GM12878 (cell line): Measurements from ENCODE around the gene INSL3. TPM values are rescaled to one million over a fixed set of nuclear protein-coding genes. Genes with fewer than 3 reads are reported as not detected.

Experiments
- ATAC-seq: fragments of 200-7000 bp; cut with Tn5 transposase; 3 replicates; pipeline ENCODE4 v1.9.1; 2020; ENCODE audit warnings: mild to moderate bottlenecking, moderate library complexity
- BruUV-seq: library from RNA; stranded (reverse); fragments of 400-500 nt; replicated peaks from 2 replicates; lab custom pipeline; 2021; lab: Mats Ljungman, UMichigan
- CTCF ChIA-PET: fragments of 300-600 bp; sonication (Branson Sonifier 250); formaldehyde crosslinking; extraction: SDS; loops from one replicate; lab custom pipeline; 2021; ENCODE audit warnings: inconsistent platforms; lab: Yijun Ruan, JAX
- POLR2A ChIA-PET: fragments of 350-600 bp; formaldehyde crosslinking; extraction: SDS; loops from one replicate; lab custom pipeline; 2021; ENCODE audit warnings: inconsistent platforms; lab: Charles Lee
- RAD21 ChIA-PET: fragments of 300-600 bp; sonication (Branson Sonifier 250); formaldehyde crosslinking; loops from one replicate; lab custom pipeline; 2023; ENCODE audit warnings: antibody characterized with exemption; ENCODE audit not compliant: unreplicated experiment; lab: Charles Lee
- SMC1A ChIA-PET: fragments of 300-600 bp; sonication (Branson Sonifier 250); formaldehyde crosslinking; loops from one replicate; lab custom pipeline; 2023; ENCODE audit not compliant: unreplicated experiment, uncharacterized antibody; lab: Charles Lee
- DNase-seq: peaks from one replicate; pipeline ENCODE4 v3.0.0-alpha.2; 2011; ENCODE audit warnings: low read depth, low spot score
- FAIRE-seq: peaks from 3 replicates; lab custom pipeline; 2011; peaks lifted over from hg19 to GRCh38; lab: Jason Lieb, UNC
- H2AFZ ChIP-seq: 2 replicates; pipeline ENCODE4 v1.6.0; 2011; ENCODE audit warnings: low read depth, low read length, control low read depth; ENCODE audit not compliant: control insufficient read depth
- H3K27ac ChIP-seq: 2 replicates; pipeline ENCODE4 v1.5.1; 2011; ENCODE audit warnings: control low read depth; ENCODE audit not compliant: control insufficient read depth, insufficient read depth
- H3K27me3 ChIP-seq, 2 experiments: replicated peaks in 1 of 2; 2 replicates each; pipeline versions ENCODE4 v1.6.0 to v1.6.1; 2011; ENCODE audit warnings: low read length in 1 of 2; ENCODE audit not compliant: control insufficient read depth in 2 of 2, insufficient read depth in 2 of 2
- H3K36me3 ChIP-seq, 2 experiments: 2 replicates each; pipeline ENCODE4 v1.5.1; 2011; ENCODE audit warnings: low read length in 1 of 2; ENCODE audit not compliant: control insufficient read depth in 2 of 2, insufficient read depth in 2 of 2
- H3K4me1 ChIP-seq: 2 replicates; pipeline ENCODE4 v1.6.1; 2011; ENCODE audit warnings: mild to moderate bottlenecking, low read length, moderate library complexity, mixed read lengths; ENCODE audit not compliant: control insufficient read depth, insufficient read depth
- H3K4me2 ChIP-seq: 2 replicates; pipeline ENCODE4 v1.6.0; 2011; ENCODE audit warnings: control low read depth; ENCODE audit not compliant: control insufficient read depth, insufficient read depth
- H3K4me3 ChIP-seq: fragments of 200-600 bp; sonication (generic); 2 replicates; pipeline ENCODE4 v1.5.1; 2016
- H3K79me2 ChIP-seq: 2 replicates; pipeline ENCODE4 v1.6.0; 2011; ENCODE audit warnings: low read length; ENCODE audit not compliant: control insufficient read depth, insufficient read depth
- H3K9ac ChIP-seq: 2 replicates; pipeline ENCODE4 v1.8.0; 2011; ENCODE audit warnings: low read length, control low read depth, mixed read lengths; ENCODE audit not compliant: control insufficient read depth, insufficient read depth
- H3K9me3 ChIP-seq: replicated peaks from 3 replicates; pipeline ENCODE4 v1.5.1; 2011; ENCODE audit warnings: mild to moderate bottlenecking, low read length; ENCODE audit not compliant: control insufficient read depth, insufficient read depth
- H4K20me1 ChIP-seq: 2 replicates; pipeline ENCODE4 v1.6.0; 2011; ENCODE audit not compliant: control insufficient read depth, insufficient read depth
- JUND ChIP-seq: IDR thresholded peaks from 2 replicates; pipeline ENCODE4 v1.6.1; 2012; ENCODE audit warnings: low read depth, mild to moderate bottlenecking, low read length, improper control_type of control experiment, moderate library complexity
- NBN ChIP-seq: fragments of 450-650 bp; IDR thresholded peaks from 2 replicates; pipeline ENCODE4 v1.6.1; 2016
- NFYB ChIP-seq: IDR thresholded peaks from 2 replicates; pipeline ENCODE4 v1.6.1; 2011; ENCODE audit warnings: low read depth, mild to moderate bottlenecking, low read length, improper control_type of control experiment, moderate library complexity; ENCODE audit not compliant: insufficient read depth
- RAD21 ChIP-seq: IDR thresholded peaks from 2 replicates; pipeline ENCODE4 v1.6.1; 2011; ENCODE audit warnings: mild to moderate bottlenecking, low read depth, low read length, moderate library complexity; ENCODE audit not compliant: insufficient read depth
- SMARCA5 ChIP-seq: fragments of 450-650 bp; IDR thresholded peaks from 2 replicates; pipeline ENCODE4 v1.6.1; 2017; ENCODE audit warnings: mild to moderate bottlenecking
- SMC3 ChIP-seq: IDR thresholded peaks from 2 replicates; pipeline ENCODE4 v1.6.1; 2011; ENCODE audit warnings: low read length, improper control_type of control experiment, borderline replicate concordance
- TBL1XR1 ChIP-seq: IDR thresholded peaks from 2 replicates; pipeline ENCODE4 v1.6.1; 2012; ENCODE audit warnings: low read depth, low read length, improper control_type of control experiment
- ZNF207 ChIP-seq: fragments of 450-650 bp; IDR thresholded peaks from 2 replicates; pipeline ENCODE4 v1.6.1; 2014; ENCODE audit warnings: antibody characterized with exemption, mild to moderate bottlenecking, borderline replicate concordance
- WGBS: methylation state at CpG from one replicate; pipeline ENCODE4 v1.1.6; 2016; ENCODE audit warnings: low lambda C conversion rate; ENCODE audit not compliant: insufficient replicate concordance, insufficient coverage; ENCODE audit errors: missing lambda C conversion rate; 5-methylcytosine and 5-hydroxymethylcytosine counted together
- in situ Hi-C: fragments of 300-500 bp; cut with MboI; formaldehyde crosslinking; loops from 9 replicates; pipeline ENCODE4 v1.14.3; 2018; ENCODE audit warnings: mixed read lengths
- intact Hi-C: fragments of 100-400 bp; cut with micrococcal nuclease; formaldehyde crosslinking; loops from one replicate; pipeline ENCODE4 v1.14.2; 2022; ENCODE audit not compliant: unreplicated experiment
- polyA plus RNA-seq, 11 experiments: library from polyadenylated mRNA; depleted of rRNA in 4 of 11; unstranded in 6 of 11; stranded (reverse) in 5 of 11; fragments of >200 nt; fragmentation: Nextera tagmentation in 4 of 11; fragmentation: Illumina TruSeq in 1 of 11; extraction: Ambion mirVana in 4 of 11; extraction: Trizol in 1 of 11; gene quantifications; 1 replicate in 1 of 11; 2 replicates in 10 of 11; pipeline versions ENCODE4 v1.2.1 to v1.2.3, GENCODE V29; 2011 to 2016; ENCODE audit warnings: inconsistent platforms in 2 of 11, missing spikeins in 2 of 11, low read depth in 1 of 11
- total RNA-seq, 4 experiments: library from RNA; depleted of rRNA in 3 of 4; stranded (reverse); fragments of >200 nt in 3 of 4; fragmentation: Illumina TruSeq in 1 of 4; extraction: Trizol in 1 of 4; gene quantifications; 2 replicates each; pipeline versions ENCODE4 v1.2.1 to v1.2.3, GENCODE V29; 2013 to 2021
- TF ChIP-seq, protein P1 (sequence below), 3 experiments: IDR thresholded peaks in 2 of 3; conservative IDR thresholded peaks in 1 of 3; 2 replicates each; pipeline ENCODE4 v1.5.1; 2011; ENCODE audit warnings: low read depth in 3 of 3, low read length in 3 of 3, mild to moderate bottlenecking in 3 of 3, control low read depth in 2 of 3, moderate library complexity in 2 of 3, inconsistent platforms in 1 of 3, mixed read lengths in 1 of 3; ENCODE audit not compliant: control insufficient read depth in 2 of 3, insufficient read depth in 1 of 3; ENCODE audit errors: extremely low read depth in 1 of 3

Gene INSL3
- total and polyA plus RNA-seq, 10 of the 15 experiments (the other 5 are each of a cell fraction or from before 2014, with no cell fraction given): 0.27 to 1.9 (median 0.70) TPM

GRCh38 chr19:17775245-17775927 is 45.9 kb downstream of the INSL3 start:
- intact Hi-C loops: loop anchor here (5.0 kb wide), 1 partner anchor 82 kb away; the partner anchor contains the start of gene RPL18A
- DNase-seq: no peak
- peak overlapping the region; percentile 75 for H3K4me2 ChIP-seq
- H3K36me3 ChIP-seq: peaks cover 8 to 12% of the 10 kb centered on the region in 2 experiments
- SMC1A ChIA-PET: interaction anchor here (0.9 to 2.6 kb wide), 12 partner anchors 9 to 156 kb away, joined by 3 to 20 read pairs (median 5); partner anchors contain the start of genes FCHO1 and RPL18A
- 95% methylated on average over 15 of the region's 16 CpGs for WGBS
- H3K9me3 ChIP-seq: no peaks in the 10 kb centered on the region
- H2AFZ ChIP-seq: no peak overlapping the region
- FAIRE-seq: no peak
- CTCF ChIA-PET: interaction anchor here (0.7 to 4.4 kb wide), 23 partner anchors 9 to 245 kb away, joined by 3 to 28 read pairs (median 5); partner anchors contain the start of genes FCHO1, JAK3 and MAP1S
- H3K4me1 ChIP-seq: peaks cover 20% of the 10 kb centered on the region
- H3K4me3 ChIP-seq: no peak overlapping the region
- H4K20me1 ChIP-seq: no peaks in the 10 kb centered on the region; the same call in 1 of the 2 replicates
- RAD21 ChIA-PET: interaction anchor here (0.5 to 5.0 kb wide), 12 partner anchors 7 to 157 kb away, joined by 3 to 96 read pairs (median 4); partner anchors contain the start of genes CCDC124, FCHO1, JAK3 and RPL18A
- peak overlapping the region; percentile 76 for H3K27ac ChIP-seq
- no peak overlapping the region for H3K9ac ChIP-seq
- TF ChIP-seq SMC3: peak; percentile 48; the same call in 1 of the 2 replicates
- no peak for TF ChIP-seq JUND
- TF ChIP-seq NBN: no peak
- peak; percentile 83 for TF ChIP-seq SMARCA5
- no peak for TF ChIP-seq ZNF207
- TF ChIP-seq, protein P1, sequence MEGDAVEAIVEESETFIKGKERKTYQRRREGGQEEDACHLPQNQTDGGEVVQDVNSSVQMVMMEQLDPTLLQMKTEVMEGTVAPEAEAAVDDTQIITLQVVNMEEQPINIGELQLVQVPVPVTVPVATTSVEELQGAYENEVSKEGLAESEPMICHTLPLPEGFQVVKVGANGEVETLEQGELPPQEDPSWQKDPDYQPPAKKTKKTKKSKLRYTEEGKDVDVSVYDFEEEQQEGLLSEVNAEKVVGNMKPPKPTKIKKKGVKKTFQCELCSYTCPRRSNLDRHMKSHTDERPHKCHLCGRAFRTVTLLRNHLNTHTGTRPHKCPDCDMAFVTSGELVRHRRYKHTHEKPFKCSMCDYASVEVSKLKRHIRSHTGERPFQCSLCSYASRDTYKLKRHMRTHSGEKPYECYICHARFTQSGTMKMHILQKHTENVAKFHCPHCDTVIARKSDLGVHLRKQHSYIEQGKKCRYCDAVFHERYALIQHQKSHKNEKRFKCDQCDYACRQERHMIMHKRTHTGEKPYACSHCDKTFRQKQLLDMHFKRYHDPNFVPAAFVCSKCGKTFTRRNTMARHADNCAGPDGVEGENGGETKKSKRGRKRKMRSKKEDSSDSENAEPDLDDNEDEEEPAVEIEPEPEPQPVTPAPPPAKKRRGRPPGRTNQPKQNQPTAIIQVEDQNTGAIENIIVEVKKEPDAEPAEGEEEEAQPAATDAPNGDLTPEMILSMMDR (IDR thresholded peaks at IDR 0.05 in 2 of 3, conservative IDR thresholded peaks at IDR 0.05 in 1 of 3; ENCODE audit: control insufficient read depth in 2 of 3, extremely low read depth in 1 of 3, insufficient read depth in 1 of 3, low read depth in 3 of 3, low read length in 3 of 3): peak; percentile 48 to 71 (median 64)
- TF ChIP-seq NFYB: no peak
- TF ChIP-seq RAD21: peak; percentile 60
- no peak for TF ChIP-seq TBL1XR1
- POLR2A ChIA-PET: interaction anchor here (0.6 to 2.1 kb wide), 7 partner anchors 8 to 60 kb away, joined by 3 to 23 read pairs (median 4); partner anchors contain the start of gene FCHO1
- BruUV-seq: TSS peak; percentile 41
- in situ Hi-C loops: no loop called here
- no peaks in the 10 kb centered on the region for H3K79me2 ChIP-seq
- ATAC-seq: 0 out of 3 replicates have a peak, but pooled peaks have one; percentile 7
- H3K27me3 ChIP-seq: no peaks in the 10 kb centered on the region
